Fibroblast of skin of right quadriceps (primary cell): ENCODE measurements around the gene KCNQ2.
A peak's percentile ranks its signal among the peaks of the same experiment; 100 is the strongest.
"Not testable (repeated sequence)": the region's sequence is repeated elsewhere in the genome, so short reads cannot be mapped to it uniquely, and the experiment has no call there.

Experiments
- DNase-seq: peaks from one replicate; pipeline ENCODE4 v3.0.0-alpha.2; 2013

The KCNQ2 gene

DNA sequence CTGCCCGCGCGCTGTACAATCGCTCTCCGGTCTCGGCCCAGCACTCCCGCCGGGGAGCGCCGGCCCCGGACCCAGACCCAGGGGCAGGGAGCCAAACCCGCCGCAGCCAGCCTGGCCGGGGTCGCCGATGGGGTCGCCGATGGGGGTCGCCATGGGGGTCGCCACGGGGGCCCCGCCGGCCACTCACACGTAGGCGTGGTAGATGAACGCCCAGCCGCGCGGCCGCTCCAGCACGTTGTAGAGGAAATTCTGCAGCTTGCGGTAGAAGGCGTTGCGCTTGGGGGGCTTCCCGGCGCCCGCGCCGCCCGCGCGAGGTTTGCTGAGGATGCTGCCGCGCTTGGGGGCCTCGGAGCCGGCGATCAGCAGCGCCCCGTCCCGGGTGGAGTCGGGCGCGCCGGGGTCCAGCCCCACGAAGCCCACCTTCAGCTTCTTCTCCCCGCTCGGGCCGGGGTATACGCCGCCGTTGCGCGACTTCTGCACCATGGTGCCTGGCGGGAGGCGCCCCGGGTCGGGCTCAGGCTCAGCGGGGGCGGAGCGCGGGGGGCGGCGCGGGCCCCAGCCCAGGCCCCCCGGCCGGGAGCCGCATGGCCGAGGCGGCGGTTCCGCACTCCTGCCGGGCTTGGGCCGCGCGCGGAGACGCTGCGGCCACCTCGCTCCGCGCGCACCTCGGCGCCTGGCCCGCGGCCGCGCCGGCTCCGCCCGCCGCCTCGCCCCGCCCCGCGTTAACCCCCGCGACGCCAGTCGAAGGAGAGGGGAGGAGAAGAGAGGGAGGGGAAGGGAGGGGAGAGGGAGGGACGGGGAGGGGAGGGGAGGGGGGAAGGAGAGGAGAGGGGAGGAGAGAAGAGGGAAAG lies at the start of gene KCNQ2:
TSS of gene KCNQ2 (minus strand) at position 675 of the 851 bp plus-strand sequence. CDS start at position 483, 192 bp downstream.
- DNase-seq = no peak

DNA sequence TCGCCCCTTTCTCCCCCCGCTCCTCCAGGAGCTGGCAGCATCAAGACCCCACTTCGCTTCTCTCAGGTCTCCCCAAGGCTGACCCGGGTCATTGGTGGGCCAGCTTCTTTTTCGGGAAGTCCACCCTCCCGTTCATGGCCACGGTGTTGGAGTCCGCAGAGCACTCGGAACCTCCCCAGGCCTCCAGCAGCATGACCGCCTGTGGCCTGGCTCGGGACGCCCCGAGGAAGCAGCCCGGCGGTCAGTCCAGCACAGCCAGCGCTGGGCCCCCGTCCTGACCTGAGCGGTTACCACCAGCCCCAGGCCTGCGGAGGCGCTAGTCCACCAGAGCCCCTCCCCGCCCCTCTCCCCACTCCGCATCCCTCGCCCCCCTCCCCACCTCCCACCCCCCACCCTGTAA lies 49.1 kb upstream of the KCNQ2 start:
- DNase-seq = no peak

DNA sequence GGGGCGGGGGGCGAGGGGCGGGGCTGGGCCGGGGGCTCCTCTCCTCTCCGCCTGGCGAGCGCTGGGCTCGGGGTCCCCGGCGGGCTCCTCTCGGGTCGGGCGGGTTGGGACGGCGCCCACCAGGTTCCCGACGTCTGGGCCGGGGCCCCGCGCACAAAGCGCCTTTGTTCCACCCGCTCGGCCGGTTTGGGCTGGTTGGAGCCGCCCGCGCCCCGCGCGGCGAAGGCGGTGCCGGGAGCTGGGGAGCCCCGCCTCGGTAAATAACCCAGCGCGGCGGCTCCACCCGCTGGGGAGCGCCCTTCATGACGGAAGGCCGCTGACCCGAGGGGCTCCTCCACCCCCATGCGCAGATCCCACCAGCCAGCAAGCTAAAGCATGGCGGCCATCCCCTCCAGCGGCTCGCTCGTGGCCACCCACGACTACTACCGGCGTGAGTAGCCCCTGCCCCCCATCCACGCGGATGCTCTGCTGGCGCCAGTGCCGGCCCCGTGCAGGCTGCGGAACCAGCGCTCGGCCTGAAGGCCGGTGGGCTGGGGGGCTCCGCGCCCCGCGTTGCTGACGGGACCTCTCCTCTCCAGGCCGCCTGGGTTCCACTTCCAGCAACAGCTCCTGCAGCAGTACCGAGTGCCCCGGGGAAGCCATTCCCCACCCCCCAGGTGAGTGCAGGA lies 48.6 kb upstream of the KCNQ2 start:
- DNase-seq = peak; percentile 69

DNA sequence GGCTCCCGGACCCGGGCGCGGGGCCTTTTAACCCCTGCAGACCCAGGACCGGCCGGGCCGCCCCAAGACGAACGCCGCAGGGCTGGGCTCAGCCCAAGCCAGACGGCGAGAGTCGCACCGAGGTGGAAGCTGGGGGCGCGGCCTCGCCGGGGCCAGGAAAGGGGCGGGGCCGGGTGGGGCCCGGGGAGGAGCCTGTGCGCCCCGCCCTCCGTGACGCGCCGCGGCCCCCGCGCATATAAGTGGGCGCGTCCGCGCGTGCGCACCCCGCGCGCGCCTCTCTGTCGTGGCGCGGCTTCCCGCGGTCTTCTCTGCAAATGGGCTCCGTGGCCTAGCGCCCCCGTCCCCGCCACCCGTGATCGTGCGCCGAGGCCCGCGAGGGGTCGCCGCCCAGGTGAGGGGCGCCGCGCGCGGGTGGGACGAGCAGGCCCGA lies 48.1 kb upstream of the KCNQ2 start, which contains the start of gene PPDPF:
TSS of gene PPDPF (plus strand) at position 262 of the 430 bp plus-strand sequence. CDS start 544 bp downstream, outside the sequence.
- DNase-seq = peak; percentile 83

DNA sequence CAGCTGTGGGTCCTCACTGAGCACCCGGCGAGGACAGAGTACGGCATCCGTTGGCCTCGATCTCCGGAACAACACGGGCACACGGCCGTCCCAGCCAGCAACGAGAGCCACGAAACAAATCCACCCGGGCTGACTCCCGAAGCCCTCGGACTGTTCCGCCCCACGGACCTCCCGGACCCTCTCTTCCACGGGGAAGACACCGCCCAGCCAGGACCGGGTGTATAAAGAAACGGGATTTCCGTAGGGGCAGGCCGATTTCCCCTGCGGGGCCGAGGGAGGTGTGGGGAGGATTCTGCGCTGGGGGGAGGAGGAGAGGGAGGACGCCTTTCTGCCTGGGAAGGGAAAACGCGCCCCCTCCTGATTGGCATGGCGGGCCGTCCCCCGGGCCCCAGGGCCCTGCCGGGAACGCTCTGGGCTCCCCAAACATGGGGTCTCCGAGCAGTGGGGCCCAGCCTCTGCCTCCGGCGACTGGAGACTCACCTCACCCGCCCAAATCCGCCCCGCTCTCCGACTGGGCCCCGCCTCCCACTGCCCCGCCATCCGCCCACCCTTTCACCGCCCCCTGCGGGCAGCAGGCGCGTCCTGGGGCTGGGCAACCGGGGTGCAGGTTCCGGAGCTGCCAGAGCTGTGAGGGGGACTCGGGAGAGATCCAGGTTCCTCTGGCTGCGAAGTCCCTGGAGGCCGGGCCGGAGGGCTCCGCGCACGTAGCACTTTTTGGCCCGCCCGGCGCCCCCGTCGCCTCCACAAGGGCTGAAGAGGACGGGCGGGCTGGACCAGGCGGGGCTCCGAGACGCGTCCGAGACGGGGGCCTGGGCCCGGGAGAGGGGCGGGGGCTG lies 47.4 kb upstream of the KCNQ2 start:
- DNase-seq = peak; percentile 62

DNA sequence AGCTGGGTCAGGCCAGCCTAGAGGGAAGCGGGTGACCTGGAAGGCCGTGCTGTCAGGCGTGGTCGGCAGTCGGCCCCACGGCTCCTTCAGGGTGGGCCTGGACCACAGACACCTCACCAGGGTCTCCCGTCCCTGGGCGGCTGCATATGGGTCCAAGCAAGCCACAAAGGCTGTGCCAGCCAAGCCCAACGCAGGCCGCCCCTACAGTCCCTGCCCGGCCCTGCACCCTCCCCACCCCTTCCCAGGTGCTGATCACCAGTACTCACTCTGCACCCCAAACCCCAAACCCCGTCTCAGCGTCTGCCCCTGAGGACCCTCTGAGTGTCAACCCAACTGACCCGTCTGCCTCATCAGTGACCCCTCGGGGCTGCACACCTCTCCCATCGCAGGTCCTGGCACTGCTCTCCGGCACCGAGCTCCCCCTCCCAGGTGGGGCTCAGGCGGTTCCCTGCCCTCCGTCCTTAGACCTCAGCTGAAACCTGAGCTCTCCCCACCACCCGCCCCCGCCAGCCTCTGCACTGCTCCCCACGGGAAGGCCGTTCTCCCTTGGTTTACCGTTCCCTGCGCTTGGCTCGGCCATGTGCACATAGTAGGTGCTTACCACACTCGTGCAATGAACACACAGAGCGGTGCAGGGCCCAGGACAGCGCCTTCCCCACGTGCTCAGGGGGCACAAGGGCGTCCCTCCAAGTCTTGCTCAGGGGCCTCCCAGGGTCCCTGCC lies 46.7 kb upstream of the KCNQ2 start:
- DNase-seq = no peak

DNA sequence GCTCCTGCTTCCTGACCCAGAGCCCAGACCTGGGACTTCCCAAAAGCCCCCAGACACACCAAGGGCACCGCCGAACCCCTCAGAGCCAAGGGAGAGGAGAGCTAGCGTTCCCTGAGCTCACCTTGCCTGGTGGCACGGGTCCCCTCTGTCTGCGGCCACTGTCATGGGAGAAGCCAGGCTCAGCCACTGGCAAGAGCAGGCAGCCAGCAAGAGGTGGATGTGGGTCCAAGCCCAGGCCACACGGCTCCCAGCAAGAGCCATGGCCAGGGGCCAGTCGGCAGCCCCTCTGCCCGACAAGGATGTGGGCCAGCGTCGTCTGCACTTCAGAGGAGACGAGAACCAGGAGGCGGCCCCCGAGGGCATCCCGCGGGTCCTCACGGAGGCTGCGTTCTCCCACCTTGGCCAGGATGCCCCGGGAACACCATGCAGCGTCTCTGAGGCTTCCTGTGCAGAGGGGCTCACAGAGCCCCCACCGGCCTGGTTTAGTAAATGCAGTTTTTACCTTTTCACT lies 46.0 kb upstream of the KCNQ2 start:
- no peak for DNase-seq

DNA sequence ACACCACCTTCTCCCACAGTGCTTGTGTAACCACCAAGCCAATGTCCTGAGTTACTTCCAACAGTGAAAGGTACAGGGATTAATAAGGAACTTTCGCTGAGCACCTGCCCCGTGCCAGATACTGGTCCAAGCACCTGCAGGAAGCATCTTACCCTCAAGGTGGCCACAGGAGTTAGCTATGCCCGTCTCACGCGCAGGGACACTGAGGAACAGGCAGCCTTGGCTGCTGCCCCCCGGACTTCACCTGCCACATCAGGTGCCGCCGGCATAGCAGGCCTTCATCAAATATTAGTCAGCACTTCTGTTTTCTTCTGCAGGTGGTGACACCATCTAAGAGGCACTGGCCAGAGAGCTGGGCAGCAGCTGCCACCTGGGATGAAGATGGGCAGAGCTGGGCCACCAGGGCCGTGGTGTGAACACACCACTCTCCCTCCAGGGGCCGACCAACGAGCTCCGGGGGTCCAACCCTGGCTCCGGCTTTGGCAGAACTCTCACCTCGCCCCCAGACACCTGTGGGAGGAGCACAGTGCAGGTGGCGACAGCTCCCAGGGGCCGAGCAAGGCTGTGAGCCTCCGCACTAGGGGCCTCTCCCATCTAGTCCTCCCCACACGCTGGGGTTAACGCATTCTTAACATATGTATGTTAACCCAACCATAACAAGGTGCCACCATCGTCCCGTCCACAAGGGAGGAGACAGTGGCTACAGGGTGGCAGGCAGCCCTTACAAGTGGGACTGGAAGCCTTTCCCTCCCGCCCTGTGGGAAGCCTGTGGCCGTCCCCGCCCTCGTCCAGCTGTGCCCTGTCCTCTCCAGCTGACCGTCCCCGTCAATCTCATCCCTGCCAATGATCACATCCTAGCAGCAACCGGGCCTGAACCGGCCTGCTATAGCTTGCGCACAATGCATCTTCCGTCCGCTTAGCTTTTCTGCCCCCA lies 45.2 kb upstream of the KCNQ2 start:
- no peak for DNase-seq

DNA sequence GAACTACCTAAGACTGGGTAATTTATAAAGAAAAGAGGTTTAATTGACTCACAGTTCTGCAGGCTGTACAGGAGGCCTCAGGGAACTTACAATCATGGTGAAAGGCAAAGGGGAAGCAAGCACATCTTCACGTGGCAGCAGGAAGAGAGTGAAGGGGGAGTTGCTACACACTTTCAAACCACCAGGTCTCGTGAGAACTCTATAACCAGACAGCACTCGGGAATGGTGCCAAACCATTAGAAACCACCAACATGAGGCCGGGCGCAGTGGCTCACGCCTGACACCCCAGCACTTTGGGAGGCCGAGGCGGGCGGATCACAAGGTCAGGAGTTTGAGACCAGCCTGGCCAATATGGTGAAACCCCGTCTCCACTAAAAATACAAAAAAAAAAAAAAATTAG lies 42.1 kb upstream of the KCNQ2 start:
- DNase-seq = not testable (repeated sequence)

DNA sequence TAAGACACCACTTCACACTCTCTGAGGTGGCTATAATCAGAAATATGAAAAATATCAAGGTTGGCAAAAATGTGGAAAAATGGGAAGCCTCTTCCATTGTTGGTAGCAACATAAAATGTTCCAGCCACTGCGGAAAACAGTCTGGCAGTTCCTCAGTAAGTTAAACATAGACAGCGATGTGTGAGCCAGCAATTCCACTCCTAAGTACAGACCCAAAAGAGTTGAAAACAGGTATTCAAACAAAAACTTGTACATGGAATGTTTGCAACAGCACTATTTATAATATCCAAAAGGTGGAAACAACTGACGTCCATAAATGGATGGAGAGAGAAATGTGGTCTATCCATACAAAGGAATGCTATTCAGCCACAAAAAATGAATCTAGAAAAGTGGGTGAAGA lies 40.8 kb upstream of the KCNQ2 start:
- DNase-seq = no peak

DNA sequence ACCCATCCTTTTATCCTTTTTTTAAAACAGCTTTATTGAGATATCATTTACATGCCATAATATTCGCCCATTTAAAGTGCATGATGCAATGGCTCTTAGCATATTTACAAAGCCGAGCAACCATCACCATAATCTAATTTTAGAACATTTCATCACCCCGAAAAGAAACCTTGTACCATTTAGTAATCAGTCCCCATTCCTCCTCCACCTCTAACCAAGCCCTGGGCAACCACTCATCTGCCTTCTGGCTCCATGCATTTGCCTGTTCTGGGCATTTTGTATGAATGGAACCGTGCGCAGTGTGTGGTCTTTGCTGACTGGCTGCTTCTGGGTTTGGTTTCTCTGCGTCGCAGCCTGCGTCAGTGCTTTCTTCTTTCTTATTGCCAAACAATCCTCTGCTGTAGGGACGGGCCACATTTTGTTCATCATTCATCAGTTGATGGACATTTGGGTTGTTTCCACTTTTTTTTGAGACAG lies 36.7 kb upstream of the KCNQ2 start:
- DNase-seq = no peak

DNA sequence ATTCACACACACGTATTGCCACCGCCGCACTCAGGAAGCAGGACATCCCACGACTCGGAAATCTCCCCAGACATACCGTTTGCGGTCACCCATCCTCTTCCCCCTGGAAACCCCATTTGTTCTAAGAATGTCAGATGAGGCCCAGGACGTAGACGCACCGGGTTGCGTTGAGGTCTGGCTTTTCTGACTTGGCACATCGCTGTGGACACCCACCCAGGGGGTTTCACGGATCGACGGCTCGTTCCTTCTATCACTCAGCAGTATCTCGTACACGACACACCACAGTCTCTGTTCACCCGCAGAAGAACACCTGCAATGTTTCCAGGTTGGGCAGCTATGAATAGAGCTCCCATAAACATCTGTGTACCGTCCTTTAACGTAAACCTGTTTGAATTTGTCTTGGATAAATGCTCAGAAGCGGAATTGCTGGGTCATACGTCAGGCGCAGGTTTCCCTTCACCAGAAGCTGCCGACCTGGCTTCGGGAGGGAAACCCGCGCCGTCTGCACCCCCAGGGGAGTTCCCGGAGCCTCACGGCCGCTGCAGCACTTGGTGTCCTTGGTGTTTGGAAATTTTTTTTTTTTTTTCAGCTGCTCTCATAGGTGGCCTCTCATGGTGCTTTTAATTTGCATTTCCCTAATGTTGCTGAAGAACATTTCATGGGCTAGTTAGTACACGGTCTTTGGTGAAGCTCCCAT lies 35.8 kb upstream of the KCNQ2 start:
- no peak for DNase-seq

DNA sequence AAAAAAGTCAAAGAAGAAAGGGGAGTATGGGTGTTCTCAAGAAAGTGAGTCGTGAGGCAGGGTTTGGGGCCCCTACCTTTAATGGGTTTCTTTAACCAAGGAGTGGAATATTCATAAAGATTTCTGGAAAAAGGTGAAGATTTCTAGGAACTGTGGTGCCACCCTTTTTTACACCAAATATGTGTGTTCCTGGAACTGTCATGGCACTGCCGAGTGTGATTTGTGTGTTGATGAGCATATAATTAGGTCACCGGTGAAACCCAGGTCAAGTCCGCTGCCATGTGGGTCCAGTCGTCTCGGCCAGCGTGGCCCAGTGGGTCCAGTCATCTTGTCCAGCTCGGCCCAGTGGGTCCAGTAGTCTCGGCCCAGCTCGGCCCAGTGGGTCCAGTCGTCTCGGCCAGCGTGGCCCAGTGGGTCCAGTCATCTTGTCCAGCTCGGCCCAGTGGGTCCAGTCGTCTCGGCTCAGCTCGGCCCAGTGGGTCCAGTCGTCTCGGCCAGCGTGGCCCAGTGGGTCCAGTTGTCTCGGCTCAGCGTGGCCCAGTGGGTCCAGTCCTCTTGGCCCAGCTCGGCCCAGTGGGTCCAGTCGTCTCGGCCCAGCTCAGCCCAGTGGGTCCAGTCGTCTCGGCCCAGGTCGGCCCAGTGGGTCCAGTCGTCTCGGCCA lies 34.8 kb upstream of the KCNQ2 start:
- DNase-seq = no peak

DNA sequence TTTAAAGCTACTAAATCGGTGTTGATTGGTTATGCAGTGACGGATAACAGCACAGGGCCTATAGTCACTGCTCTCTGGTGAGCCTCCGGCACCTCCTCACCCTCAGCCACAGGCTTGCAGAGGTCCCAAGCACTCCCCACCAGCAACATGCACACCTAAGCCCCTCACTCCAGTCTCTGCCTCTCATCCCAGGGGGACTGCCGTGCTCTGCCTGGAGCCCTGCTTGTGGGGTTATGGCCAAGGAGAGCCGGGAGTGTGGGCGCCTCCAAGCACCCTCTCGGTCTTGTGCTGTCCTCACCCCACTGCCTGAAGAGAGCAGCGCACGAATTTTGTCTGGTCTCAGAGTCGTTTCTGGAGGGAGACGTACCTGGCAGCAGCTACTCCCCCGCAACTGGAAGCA lies 33.3 kb upstream of the KCNQ2 start:
- no peak for DNase-seq

DNA sequence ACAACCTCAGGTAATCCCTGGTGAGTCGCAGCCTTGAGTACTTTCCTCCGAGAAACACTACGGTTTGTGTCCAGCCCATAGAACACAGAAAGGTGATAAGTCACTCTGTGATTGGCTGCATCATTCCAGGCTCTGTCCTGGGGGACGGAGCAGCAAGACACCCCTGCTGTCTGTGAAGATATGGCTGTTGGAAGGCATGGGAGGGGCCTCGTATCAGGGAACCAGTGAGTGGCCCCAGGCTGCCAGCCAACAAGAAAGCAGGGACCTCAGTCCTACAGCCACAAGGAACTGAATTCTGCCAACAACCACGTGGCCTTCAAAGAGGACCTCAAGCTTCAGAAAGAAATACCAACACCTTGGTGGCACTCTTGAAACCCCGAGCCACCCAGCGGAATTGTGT lies 32.8 kb upstream of the KCNQ2 start:
- DNase-seq = no peak

DNA sequence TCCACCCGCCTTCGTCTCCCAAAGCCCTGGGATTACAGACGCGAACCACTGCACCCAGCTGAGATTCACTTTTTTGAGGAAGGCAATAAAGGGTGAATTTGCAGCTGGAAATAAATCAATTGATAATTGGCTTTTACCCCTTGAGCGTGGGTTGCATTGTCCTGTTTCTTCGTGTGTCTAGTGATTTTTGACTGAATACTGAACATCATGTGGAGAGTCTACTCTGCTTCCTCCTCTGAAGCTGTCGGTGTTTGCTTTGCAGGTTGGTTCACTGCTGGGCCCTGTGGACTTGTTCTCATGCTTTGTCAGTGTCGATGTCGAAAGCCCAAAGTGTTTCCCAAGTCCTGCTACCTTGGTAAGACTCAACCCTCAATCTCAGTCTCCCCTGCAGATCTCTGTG lies 32.2 kb upstream of the KCNQ2 start:
- DNase-seq = no peak

DNA sequence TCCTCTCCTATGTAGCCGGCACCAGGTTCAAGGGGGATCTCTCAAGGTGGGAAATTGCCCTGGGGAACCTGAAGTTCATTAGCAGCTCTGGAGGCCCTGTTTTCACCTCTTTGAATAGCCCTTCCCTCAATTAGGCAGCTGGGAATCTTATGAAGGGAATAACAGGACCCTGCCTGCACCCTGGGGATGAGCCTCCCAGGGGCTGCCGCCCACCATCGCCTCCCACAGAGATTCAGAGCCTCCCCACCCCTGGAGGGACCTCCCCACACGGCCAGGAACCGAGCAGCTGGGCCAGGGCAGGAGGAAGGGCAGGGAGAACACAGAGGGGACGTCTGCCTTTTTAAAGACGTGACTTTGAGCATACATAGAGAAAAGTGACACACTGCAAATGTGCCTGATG lies 31.1 kb upstream of the KCNQ2 start:
- no peak for DNase-seq

DNA sequence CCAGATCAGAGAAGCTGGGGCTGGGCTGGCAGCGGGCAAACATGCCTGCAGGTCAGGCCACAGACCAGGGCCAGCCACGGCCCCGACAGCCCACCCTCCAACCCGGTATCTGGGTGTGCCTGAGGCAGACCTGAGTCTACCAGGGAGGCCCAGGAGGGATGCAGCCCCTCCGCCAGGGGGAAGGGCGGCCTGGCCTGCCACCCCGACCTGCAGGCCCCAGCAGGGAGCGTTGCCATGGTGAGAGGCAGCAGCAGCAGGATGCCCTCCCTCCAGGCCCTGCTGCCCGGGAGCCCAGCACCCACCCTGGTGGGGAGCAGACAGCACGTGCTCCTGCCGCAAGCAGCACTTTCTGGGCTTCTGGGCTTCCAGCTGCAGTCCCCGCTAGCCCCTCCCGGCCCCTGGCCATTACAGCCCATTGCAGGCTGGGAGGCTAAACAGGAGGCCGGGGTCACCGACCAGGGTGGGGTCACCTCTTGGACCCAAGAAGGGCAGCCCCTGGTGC lies 30.3 kb upstream of the KCNQ2 start:
- no peak for DNase-seq

DNA sequence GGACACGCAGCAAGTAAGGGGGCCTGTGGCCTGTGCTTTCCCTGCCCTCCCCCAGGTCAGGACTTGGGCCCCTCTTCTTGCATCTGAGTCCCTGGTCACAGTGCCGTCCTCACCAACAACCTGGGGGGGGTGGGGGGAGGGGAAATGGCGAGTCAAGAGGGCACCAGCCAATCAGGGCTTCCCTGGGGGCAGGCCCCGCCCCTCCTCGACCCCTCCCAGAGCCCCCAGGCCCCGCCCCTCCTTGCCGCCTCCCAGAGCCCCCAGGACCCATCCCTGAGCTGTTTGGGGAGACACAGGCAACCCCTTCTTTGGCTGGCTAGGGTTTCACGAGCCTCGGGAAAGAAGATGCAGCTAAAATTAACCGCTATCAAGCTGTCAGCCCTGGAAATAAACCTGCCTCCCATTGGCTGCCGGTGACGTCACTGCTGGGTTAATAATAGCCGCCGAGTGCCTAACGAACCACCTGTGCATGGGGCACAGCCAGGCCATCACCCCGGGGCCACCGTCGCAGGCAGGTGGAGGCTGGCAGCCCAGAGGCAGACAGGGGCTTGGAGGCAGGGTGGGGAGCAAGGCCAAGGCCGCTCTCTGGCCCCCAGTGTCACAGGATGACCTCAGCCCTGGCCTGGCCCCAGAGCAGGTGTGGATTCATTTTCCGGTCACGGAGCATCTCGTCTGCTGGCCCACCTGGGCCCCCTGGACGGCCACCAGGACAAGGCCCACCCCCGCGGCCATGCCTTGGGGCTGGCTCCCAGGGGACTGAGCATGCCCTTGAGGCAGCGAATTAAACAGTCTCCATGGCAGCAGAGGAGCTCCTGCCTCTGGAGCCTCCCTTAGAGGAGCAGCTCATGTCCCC lies 29.6 kb upstream of the KCNQ2 start:
- no peak for DNase-seq
